ENCODE results near the gene RFFL. TPM values are rescaled to one million over a fixed set of nuclear protein-coding genes. Genes with fewer than 3 reads are reported as not detected.

Gene RFFL
- total and polyA plus RNA-seq, 2 donors from 2014 or later: 15.7 to 29.0 TPM

DNA sequence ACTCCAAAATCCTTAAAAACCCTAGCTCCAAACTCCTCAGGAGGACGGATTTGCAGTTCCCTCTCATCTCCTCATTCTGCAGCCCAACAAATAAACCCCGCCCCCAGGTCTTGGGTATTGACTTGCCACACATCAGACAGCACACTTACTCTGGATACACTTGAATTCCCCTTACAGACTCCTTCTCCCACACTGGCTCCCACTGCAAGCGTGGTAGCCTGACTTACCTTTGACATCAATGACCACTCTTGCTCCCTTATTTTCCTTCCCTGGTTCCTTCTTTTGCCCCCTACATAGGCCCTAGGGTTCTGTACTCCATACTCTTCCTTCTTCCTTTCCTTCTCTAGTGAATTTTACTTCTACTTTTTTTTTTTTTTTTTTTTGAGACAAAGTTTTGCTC, 7.5 kb downstream of the RFFL start:
- H3K4me3 ChIP-seq (ENCODE audit: low read length in 3 of 3): no peak overlapping the region
- no peaks in the 10 kb centered on the region for H3K9me3 ChIP-seq (ENCODE audit: control insufficient read depth in 2 of 3, insufficient read depth in 1 of 3, low read length in 3 of 3)
- DNase-seq (peak in 3 of 5 donors; percentile 12 to 38 (median 31)), FAIRE-seq (no peak)
- no peak overlapping the region for H3K27ac ChIP-seq (ENCODE audit: low read depth in 2 of 2, low read length in 2 of 2)
- H3K36me3 ChIP-seq (ENCODE audit: control insufficient read depth in 2 of 3, insufficient read depth in 3 of 3, low read length in 3 of 3): no peaks in the 10 kb centered on the region
- H3K9ac ChIP-seq (ENCODE audit: low read length in 3 of 3): no peak overlapping the region
- intact Hi-C loops (cut with DNase I): no loop called here
- no peaks in the 10 kb centered on the region for H3K27me3 ChIP-seq (ENCODE audit: control insufficient read depth, insufficient read depth, low read length)
- H3K4me1 ChIP-seq (ENCODE audit: control insufficient read depth in 2 of 3, insufficient read depth in 2 of 3, low read depth in 1 of 3, low read length in 3 of 3): peaks cover 0 to 13% (median 7%) of the 10 kb centered on the region in 3 donors
- no peak for TF ChIP-seq CTCF (IDR thresholded peaks at IDR 0.05; ENCODE audit: borderline replicate concordance, extremely low read depth, insufficient read depth)

GRCh38 chr17:35053204-35053603, 10.3 kb downstream of the RFFL start:
- H3K4me1 ChIP-seq (ENCODE audit: control insufficient read depth in 2 of 3, insufficient read depth in 2 of 3, low read depth in 1 of 3, low read length in 3 of 3): peaks cover 0 to 24% (median 8%) of the 10 kb centered on the region in 3 donors
- intact Hi-C loops (cut with DNase I): no loop called here
- H3K36me3 ChIP-seq (ENCODE audit: control insufficient read depth in 2 of 3, insufficient read depth in 3 of 3, low read length in 3 of 3): no peaks in the 10 kb centered on the region
- TF ChIP-seq CTCF (IDR thresholded peaks at IDR 0.05; ENCODE audit: borderline replicate concordance, extremely low read depth, insufficient read depth): no peak
- no peak overlapping the region for H3K4me3 ChIP-seq (ENCODE audit: low read length in 3 of 3)
- FAIRE-seq (no peak), DNase-seq (no peak)
- H3K27ac ChIP-seq (ENCODE audit: low read depth in 2 of 2, low read length in 2 of 2): peak overlapping the region in 1 of 2 donors; percentile 10
- no peaks in the 10 kb centered on the region for H3K27me3 ChIP-seq (ENCODE audit: control insufficient read depth, insufficient read depth, low read length)
- H3K9me3 ChIP-seq (ENCODE audit: control insufficient read depth in 2 of 3, insufficient read depth in 1 of 3, low read length in 3 of 3): no peaks in the 10 kb centered on the region
- H3K9ac ChIP-seq (ENCODE audit: low read length in 3 of 3): no peak overlapping the region

- TF ChIP-seq CTCF (IDR thresholded peaks at IDR 0.05; ENCODE audit: borderline replicate concordance, extremely low read depth, insufficient read depth): no peak
- intact Hi-C loops (cut with DNase I): no loop called here
- no peak for FAIRE-seq
- Histone ChIP-seq H3K9ac (ENCODE audit: low read length in 3 of 3) (no peak overlapping the region), H3K9me3 (ENCODE audit: control insufficient read depth in 2 of 3, insufficient read depth in 1 of 3, low read length in 3 of 3) (no peaks in the 10 kb centered on the region), H3K27me3 (ENCODE audit: control insufficient read depth, insufficient read depth, low read length) (no peaks in the 10 kb centered on the region), H3K27ac (ENCODE audit: low read depth in 2 of 2, low read length in 2 of 2) (peak overlapping the region in 1 of 2 donors; percentile 11), H3K4me3 (ENCODE audit: low read length in 3 of 3) (no peak overlapping the region), H3K36me3 (ENCODE audit: control insufficient read depth in 2 of 3, insufficient read depth in 3 of 3, low read length in 3 of 3) (no peaks in the 10 kb centered on the region), H3K4me1 (ENCODE audit: control insufficient read depth in 2 of 3, insufficient read depth in 2 of 3, low read depth in 1 of 3, low read length in 3 of 3) (peaks cover 0 to 24% (median 8%) of the 10 kb centered on the region in 3 donors)
- no peak for DNase-seq
Observed at GRCh38 chr17:35052780-35053179, 10.7 kb downstream of the RFFL start.

GRCh38 chr17:35052241-35052610, 11.3 kb downstream of the RFFL start:
- intact Hi-C loops (cut with DNase I): no loop called here
- Histone ChIP-seq H3K27me3 (ENCODE audit: control insufficient read depth, insufficient read depth, low read length) (no peaks in the 10 kb centered on the region), H3K4me3 (ENCODE audit: low read length in 3 of 3) (no peak overlapping the region), H3K9ac (ENCODE audit: low read length in 3 of 3) (no peak overlapping the region), H3K9me3 (ENCODE audit: control insufficient read depth in 2 of 3, insufficient read depth in 1 of 3, low read length in 3 of 3) (no peaks in the 10 kb centered on the region), H3K4me1 (ENCODE audit: control insufficient read depth in 2 of 3, insufficient read depth in 2 of 3, low read depth in 1 of 3, low read length in 3 of 3) (peaks cover 0 to 24% (median 8%) of the 10 kb centered on the region in 3 donors), H3K27ac (ENCODE audit: low read depth in 2 of 2, low read length in 2 of 2) (peak overlapping the region in 1 of 2 donors; percentile 11), H3K36me3 (ENCODE audit: control insufficient read depth in 2 of 3, insufficient read depth in 3 of 3, low read length in 3 of 3) (no peaks in the 10 kb centered on the region)
- FAIRE-seq (no peak), DNase-seq (no peak)
- no peak for TF ChIP-seq CTCF (IDR thresholded peaks at IDR 0.05; ENCODE audit: borderline replicate concordance, extremely low read depth, insufficient read depth)
